Stimulated activated CD4-positive, alpha-beta T cell treated with anti-CD3 and anti-CD28 coated beads, Interleukin-1b, Interleukin-23, amount 100 ng/mL, for 24 hours (primary cell): Measurements from ENCODE around the gene AGAP2.

ENCODE experiments used
- DNase-seq, 4 experiments: peaks; one replicate each; pipeline ENCODE4 v3.0.0-alpha.2; 2020; ENCODE audit warnings: low read depth in 4 of 4, low spot score in 1 of 4

The AGAP2 gene

GRCh38 chr12:57737467-57738460 lies 778 bp downstream of the AGAP2 start:
- no peak for DNase-seq

- DNase-seq: no peak
Measured at GRCh38 chr12:57736741-57737466, 1.6 kb downstream of the AGAP2 start.

- no peak for DNase-seq
Measured at GRCh38 chr12:57735952-57736740, 2.4 kb downstream of the AGAP2 start.

- no peak for DNase-seq
Measured at GRCh38 chr12:57735198-57735855, 3.2 kb downstream of the AGAP2 start.

- no peak for DNase-seq
Measured at GRCh38 chr12:57734591-57734990, 4.0 kb downstream of the AGAP2 start.

- no peak for DNase-seq
Measured at GRCh38 chr12:57733928-57734327, 4.6 kb downstream of the AGAP2 start.

GRCh38 chr12:57732726-57733593 lies 5.6 kb downstream of the AGAP2 start:
- no peak for DNase-seq

- no peak for DNase-seq
Measured at GRCh38 chr12:57732270-57732669, 6.3 kb downstream of the AGAP2 start.

GRCh38 chr12:57731411-57732080 lies 7.0 kb downstream of the AGAP2 start:
- DNase-seq: no peak

GRCh38 chr12:57730336-57731067 lies 8.0 kb downstream of the AGAP2 start:
- no peak for DNase-seq

GRCh38 chr12:57729321-57729844 lies 9.2 kb downstream of the AGAP2 start:
- no peak for DNase-seq

GRCh38 chr12:57727758-57728395 lies 10.7 kb downstream of the AGAP2 start:
- no peak for DNase-seq

GRCh38 chr12:57726884-57727757 lies 11.4 kb downstream of the AGAP2 start:
- DNase-seq: no peak

GRCh38 chr12:57726151-57726883 lies 12.2 kb downstream of the AGAP2 start:
- DNase-seq: no peak

GRCh38 chr12:57725851-57726150 lies 12.7 kb downstream of the AGAP2 start:
- DNase-seq: no peak

- no peak for DNase-seq
Measured at GRCh38 chr12:57724936-57725740, 13.4 kb downstream of the AGAP2 start.
